H1 (cell line): ENCODE results near the gene NAA40.

ENCODE experiments used
- EZH2 ChIP-seq: fragments of 200-600 bp; sonication (generic); IDR thresholded peaks from 2 replicates; pipeline ENCODE4 v1.7.1; 2012; ENCODE audit warnings: low read depth, mild to moderate bottlenecking, moderate library complexity, low read length, inconsistent platforms; ENCODE audit not compliant: severe bottlenecking
- RAD21 ChIP-seq, 2 experiments: IDR thresholded peaks in 1 of 2; conservative IDR thresholded peaks in 1 of 2; 2 replicates each; pipeline ENCODE4 v1.6.1; 2011; ENCODE audit warnings: low read depth in 2 of 2, low read length in 2 of 2, improper control_type of control experiment in 1 of 2, inconsistent platforms in 1 of 2, mild to moderate bottlenecking in 1 of 2, moderate library complexity in 1 of 2
- RFX5 ChIP-seq: IDR thresholded peaks from 2 replicates; pipeline ENCODE4 v1.6.1; 2011; ENCODE audit warnings: low read depth, low read length, improper control_type of control experiment, borderline replicate concordance
- RNF2 ChIP-seq: fragments of 200-900, 300-1000 bp; sonication (generic); IDR thresholded peaks from 2 replicates; pipeline ENCODE4 v1.7.1; 2016; ENCODE audit warnings: borderline replicate concordance, low read depth, mild to moderate bottlenecking, antibody characterized with exemption, low read length; ENCODE audit not compliant: poor library complexity, severe bottlenecking; ENCODE audit errors: missing control alignments
- SIN3A ChIP-seq, 2 experiments: IDR thresholded peaks in 1 of 2; conservative IDR thresholded peaks in 1 of 2; 2 replicates each; pipeline ENCODE4 v1.6.1; 2011 to 2012; ENCODE audit warnings: low read length in 2 of 2, improper control_type of control experiment in 1 of 2, low read depth in 1 of 2, mild to moderate bottlenecking in 1 of 2
- SIRT6 ChIP-seq: IDR thresholded peaks from one replicate; pipeline ENCODE4 v1.7.1; 2012; ENCODE audit warnings: low read length, inconsistent platforms
- SP4 ChIP-seq: IDR thresholded peaks from 2 replicates; pipeline ENCODE4 v1.6.1; 2012; ENCODE audit warnings: low read length, inconsistent platforms
- YY1 ChIP-seq: IDR thresholded peaks from 2 replicates; pipeline ENCODE4 v1.6.1; 2011; ENCODE audit warnings: low read depth, mild to moderate bottlenecking, low read length
- TF ChIP-seq, protein P1 (sequence below), 3 experiments: IDR thresholded peaks; 1 replicate in 2 of 3; 2 replicates in 1 of 3; pipeline versions ENCODE4 v1.5.1 to v1.6.1; 2011; ENCODE audit warnings: low read length in 3 of 3, mild to moderate bottlenecking in 3 of 3, inconsistent platforms in 2 of 3, low read depth in 1 of 3, moderate library complexity in 1 of 3; ENCODE audit not compliant: insufficient read depth in 1 of 3; ENCODE audit errors: control extremely low read depth in 1 of 3

GRCh38 chr11:63916837-63917691, 21.7 kb upstream of the NAA40 start, which contains the start of gene RCOR2:
- TF ChIP-seq, protein P1, sequence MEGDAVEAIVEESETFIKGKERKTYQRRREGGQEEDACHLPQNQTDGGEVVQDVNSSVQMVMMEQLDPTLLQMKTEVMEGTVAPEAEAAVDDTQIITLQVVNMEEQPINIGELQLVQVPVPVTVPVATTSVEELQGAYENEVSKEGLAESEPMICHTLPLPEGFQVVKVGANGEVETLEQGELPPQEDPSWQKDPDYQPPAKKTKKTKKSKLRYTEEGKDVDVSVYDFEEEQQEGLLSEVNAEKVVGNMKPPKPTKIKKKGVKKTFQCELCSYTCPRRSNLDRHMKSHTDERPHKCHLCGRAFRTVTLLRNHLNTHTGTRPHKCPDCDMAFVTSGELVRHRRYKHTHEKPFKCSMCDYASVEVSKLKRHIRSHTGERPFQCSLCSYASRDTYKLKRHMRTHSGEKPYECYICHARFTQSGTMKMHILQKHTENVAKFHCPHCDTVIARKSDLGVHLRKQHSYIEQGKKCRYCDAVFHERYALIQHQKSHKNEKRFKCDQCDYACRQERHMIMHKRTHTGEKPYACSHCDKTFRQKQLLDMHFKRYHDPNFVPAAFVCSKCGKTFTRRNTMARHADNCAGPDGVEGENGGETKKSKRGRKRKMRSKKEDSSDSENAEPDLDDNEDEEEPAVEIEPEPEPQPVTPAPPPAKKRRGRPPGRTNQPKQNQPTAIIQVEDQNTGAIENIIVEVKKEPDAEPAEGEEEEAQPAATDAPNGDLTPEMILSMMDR (IDR thresholded peaks at IDR 0.05; ENCODE audit: control extremely low read depth in 1 of 3, insufficient read depth in 1 of 3, low read depth in 1 of 3, low read length in 3 of 3), result no peak
- no peak for TF ChIP-seq RAD21 (IDR thresholded peaks at IDR 0.05 in 1 of 2, conservative IDR thresholded peaks at IDR 0.05 in 1 of 2; ENCODE audit: low read depth in 2 of 2, low read length in 2 of 2)
- 0 out of 4 replicates have a peak, but pooled peaks have one; percentile 24 for TF ChIP-seq SIN3A (conservative IDR thresholded peaks at IDR 0.05 in 1 of 2, IDR thresholded peaks at IDR 0.05 in 1 of 2; ENCODE audit: low read depth in 1 of 2, low read length in 2 of 2)
- no peak for TF ChIP-seq YY1
- TF ChIP-seq SIRT6, result no peak
- no peak for TF ChIP-seq RNF2
- TF ChIP-seq RFX5, result no peak
- TF ChIP-seq EZH2, result no peak
- no peak for TF ChIP-seq SP4
